Tibial nerve (tissue), 4 donors: Measurements from ENCODE around the gene SDHD. TPM values are rescaled to one million over a fixed set of nuclear protein-coding genes. Genes with fewer than 3 reads are reported as not detected.
A peak's percentile ranks its signal among the peaks of the same experiment; 100 is the strongest.

Experiments used
- DNase-seq, 2 donors: peaks; one replicate each; pipeline ENCODE4 v3.0.0-alpha.2; 2019; ENCODE audit warnings: low spot score in 2 of 2
- H3K27ac ChIP-seq, 4 donors: fragments of 200-600 bp; sonication (generic) in 3 of 4; one replicate each; pipeline ENCODE4 v1.5.1; 2017 to 2019; ENCODE audit warnings: mild to moderate bottlenecking in 1 of 4
- H3K27me3 ChIP-seq, 2 donors: fragments of 200-600 bp; sonication (generic) in 1 of 2; one replicate each; pipeline versions ENCODE4 v1.5.1 to v1.6.0; 2017 to 2019
- H3K36me3 ChIP-seq, 3 donors: fragments of 200-600 bp; sonication (generic); one replicate each; pipeline ENCODE4 v1.5.1; 2018 to 2019
- H3K4me1 ChIP-seq, 4 donors: fragments of 200-600 bp; sonication (generic) in 3 of 4; one replicate each; pipeline ENCODE4 v1.5.1; 2017 to 2019
- H3K4me3 ChIP-seq, 4 donors: fragments of 200-600 bp; sonication (generic) in 3 of 4; one replicate each; pipeline ENCODE4 v1.5.1; 2017 to 2019; ENCODE audit warnings: mild to moderate bottlenecking in 1 of 4, moderate library complexity in 1 of 4
- H3K9me3 ChIP-seq, 4 donors: fragments of 200-600 bp; sonication (generic) in 3 of 4; one replicate each; pipeline ENCODE4 v1.5.1; 2017 to 2019
- EP300 ChIP-seq, 2 donors: sonication (generic); formaldehyde crosslinking; IDR thresholded peaks; one replicate each; pipeline ENCODE4 v1.6.1; 2017; ENCODE audit warnings: antibody characterized with exemption in 2 of 2, mild to moderate bottlenecking in 1 of 2
- POLR2A ChIP-seq, 2 donors: fragments of 450-650 bp; IDR thresholded peaks; one replicate each; pipeline ENCODE4 v1.6.1; 2017; ENCODE audit warnings: antibody characterized with exemption in 2 of 2, mild to moderate bottlenecking in 2 of 2, moderate library complexity in 2 of 2
- whole genome bisulfite sequencing, 2 donors: methylation state at CpG; one replicate each; pipeline ENCODE4 v1.1.5; 2018; 5-methylcytosine and 5-hydroxymethylcytosine counted together
- total RNA-seq, 4 donors: library from RNA; depleted of rRNA; stranded (reverse); fragments of >200 nt; gene quantifications; one replicate each; pipeline ENCODE4 v1.1.0, GENCODE V29; 2016
- TF ChIP-seq, protein P1 (sequence below), 5 experiments: fragments of 200-600 bp in 3 of 5; fragments of 450-650 bp in 2 of 5; sonication (generic) in 3 of 5; IDR thresholded peaks; one replicate each; pipeline ENCODE4 v1.5.1; 2016 to 2019; ENCODE audit warnings: antibody characterized with exemption in 5 of 5, mild to moderate bottlenecking in 3 of 5, moderate library complexity in 2 of 5

The SDHD gene
- total RNA-seq, 4 donors from 2014 or later = 69.5 to 103 (median 88.3) TPM

DNA sequence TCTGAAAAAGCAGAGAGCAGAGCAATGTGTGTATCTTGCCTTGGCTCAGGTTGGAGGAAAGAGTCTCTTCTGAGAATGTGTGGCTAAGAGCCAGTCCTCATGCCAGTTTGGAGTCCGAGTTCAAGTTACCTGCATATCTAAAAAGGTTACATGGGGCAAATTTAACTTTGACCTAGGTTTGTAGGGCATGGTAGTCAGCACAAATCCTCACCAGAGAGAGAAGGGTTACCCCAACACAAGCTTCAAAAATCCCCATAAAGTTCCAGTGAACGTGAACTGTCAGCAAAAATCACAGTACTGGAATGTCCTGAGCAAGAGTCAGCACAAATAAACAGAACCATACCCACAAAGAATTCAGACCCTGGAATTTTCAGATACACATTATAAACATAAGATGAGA, 13.8 kb downstream of the SDHD start:
- Histone ChIP-seq H3K4me3 (no peak overlapping the region), H3K27me3 (no peaks in the 10 kb centered on the region), H3K36me3 (peaks cover 0 to 27% (median 0%) of the 10 kb centered on the region in 3 donors), H3K9me3 (no peaks in the 10 kb centered on the region), H3K27ac (no peak overlapping the region), H3K4me1 (no peaks in the 10 kb centered on the region)
- no peak for DNase-seq
- TF ChIP-seq, protein P1, sequence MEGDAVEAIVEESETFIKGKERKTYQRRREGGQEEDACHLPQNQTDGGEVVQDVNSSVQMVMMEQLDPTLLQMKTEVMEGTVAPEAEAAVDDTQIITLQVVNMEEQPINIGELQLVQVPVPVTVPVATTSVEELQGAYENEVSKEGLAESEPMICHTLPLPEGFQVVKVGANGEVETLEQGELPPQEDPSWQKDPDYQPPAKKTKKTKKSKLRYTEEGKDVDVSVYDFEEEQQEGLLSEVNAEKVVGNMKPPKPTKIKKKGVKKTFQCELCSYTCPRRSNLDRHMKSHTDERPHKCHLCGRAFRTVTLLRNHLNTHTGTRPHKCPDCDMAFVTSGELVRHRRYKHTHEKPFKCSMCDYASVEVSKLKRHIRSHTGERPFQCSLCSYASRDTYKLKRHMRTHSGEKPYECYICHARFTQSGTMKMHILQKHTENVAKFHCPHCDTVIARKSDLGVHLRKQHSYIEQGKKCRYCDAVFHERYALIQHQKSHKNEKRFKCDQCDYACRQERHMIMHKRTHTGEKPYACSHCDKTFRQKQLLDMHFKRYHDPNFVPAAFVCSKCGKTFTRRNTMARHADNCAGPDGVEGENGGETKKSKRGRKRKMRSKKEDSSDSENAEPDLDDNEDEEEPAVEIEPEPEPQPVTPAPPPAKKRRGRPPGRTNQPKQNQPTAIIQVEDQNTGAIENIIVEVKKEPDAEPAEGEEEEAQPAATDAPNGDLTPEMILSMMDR (IDR thresholded peaks at IDR 0.05) = no peak
- TF ChIP-seq POLR2A (IDR thresholded peaks at IDR 0.05) (no peak), EP300 (IDR thresholded peaks at IDR 0.05) (no peak)
- WGBS, 2 donors = 47 to 57% methylated on average over 2 of the region's 2 CpGs

- peaks cover 0 to 7% (median 0%) of the 10 kb centered on the region in 3 donors for H3K36me3 ChIP-seq
- H3K4me3 ChIP-seq = no peak overlapping the region
- no peak overlapping the region for H3K27ac ChIP-seq
- TF ChIP-seq, protein P1 (IDR thresholded peaks at IDR 0.05) = no peak
- TF ChIP-seq EP300 (IDR thresholded peaks at IDR 0.05) (no peak), POLR2A (IDR thresholded peaks at IDR 0.05) (no peak)
- DNase-seq = no peak
- no peaks in the 10 kb centered on the region for H3K27me3 ChIP-seq
- 91 to 93% methylated on average over 6 of the region's 6 CpGs for WGBS, 2 donors
- H3K9me3 ChIP-seq = no peaks in the 10 kb centered on the region
- H3K4me1 ChIP-seq = no peaks in the 10 kb centered on the region
Measured at GRCh38 chr11:112103446-112103845, 16.8 kb downstream of the SDHD start.

DNA sequence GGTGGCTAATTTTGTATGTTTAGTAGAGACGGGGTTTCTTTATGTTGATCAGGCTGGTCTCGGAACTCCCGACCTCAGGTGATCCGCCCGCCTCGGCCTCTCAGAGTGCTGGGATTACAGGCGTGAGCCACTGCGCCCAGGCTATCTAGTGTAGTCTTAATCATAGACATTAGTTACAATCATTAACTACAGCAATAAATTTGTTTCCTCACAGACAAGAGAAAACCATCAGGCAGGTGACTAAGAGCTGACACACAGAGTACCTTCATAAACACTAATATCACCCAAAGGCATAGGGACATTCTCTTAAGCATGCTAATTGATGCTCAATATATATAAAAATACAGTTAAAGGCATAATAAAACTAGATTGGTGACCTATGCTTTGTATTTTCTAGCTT, 19.4 kb downstream of the SDHD start:
- WGBS, 2 donors = 94 to 95% methylated on average over 8 of the region's 8 CpGs
- Histone ChIP-seq H3K27me3 (no peaks in the 10 kb centered on the region), H3K36me3 (peaks cover 0 to 9% (median 0%) of the 10 kb centered on the region in 3 donors), H3K27ac (no peak overlapping the region), H3K4me1 (no peaks in the 10 kb centered on the region), H3K4me3 (no peak overlapping the region), H3K9me3 (no peaks in the 10 kb centered on the region)
- DNase-seq = no peak
- no peak for TF ChIP-seq EP300 (IDR thresholded peaks at IDR 0.05)
- no peak for TF ChIP-seq POLR2A (IDR thresholded peaks at IDR 0.05)
- TF ChIP-seq, protein P1 (IDR thresholded peaks at IDR 0.05) = no peak

GRCh38 chr11:112113539-112114457, 27.1 kb downstream of the SDHD start:
- no peak for DNase-seq
- H3K27ac ChIP-seq = no peak overlapping the region
- 61 to 62% methylated on average over 6 of the region's 6 CpGs for WGBS, 2 donors
- H3K27me3 ChIP-seq = no peaks in the 10 kb centered on the region
- peaks cover 0 to 5% (median 0%) of the 10 kb centered on the region in 4 donors for H3K4me1 ChIP-seq
- H3K36me3 ChIP-seq = no peaks in the 10 kb centered on the region
- H3K9me3 ChIP-seq = no peaks in the 10 kb centered on the region
- TF ChIP-seq, protein P1 (IDR thresholded peaks at IDR 0.05) = peak; percentile 52 to 76 (median 63)
- TF ChIP-seq EP300 (IDR thresholded peaks at IDR 0.05) = no peak
- no peak overlapping the region for H3K4me3 ChIP-seq

- 82 to 84% methylated on average over 2 of the region's 2 CpGs for WGBS, 2 donors
- Histone ChIP-seq H3K27me3 (no peaks in the 10 kb centered on the region), H3K27ac (no peak overlapping the region), H3K9me3 (no peaks in the 10 kb centered on the region), H3K4me3 (no peak overlapping the region), H3K4me1 (peaks cover 0 to 5% (median 0%) of the 10 kb centered on the region in 4 donors), H3K36me3 (no peaks in the 10 kb centered on the region)
- no peak for DNase-seq
- TF ChIP-seq POLR2A (IDR thresholded peaks at IDR 0.05) (no peak), EP300 (IDR thresholded peaks at IDR 0.05) (no peak)
- TF ChIP-seq, protein P1 (IDR thresholded peaks at IDR 0.05) = no peak
Measured at GRCh38 chr11:112114460-112114859, 27.8 kb downstream of the SDHD start.
